Ishikawa (cell line): ENCODE measurements around the gene ZRANB3.

ENCODE experiments used
- CEBPB ChIP-seq: IDR thresholded peaks from 2 replicates; pipeline ENCODE4 v1.6.1; 2012
- CREB1 ChIP-seq: IDR thresholded peaks from 2 replicates; pipeline ENCODE4 v1.6.1; 2012; ENCODE audit warnings: low read depth
- EGR1 ChIP-seq: IDR thresholded peaks from 2 replicates; pipeline ENCODE4 v1.6.1; 2012
- EP300 ChIP-seq: IDR thresholded peaks from 2 replicates; pipeline ENCODE4 v1.6.1; 2012; ENCODE audit warnings: borderline replicate concordance
- FOXM1 ChIP-seq: IDR thresholded peaks from 2 replicates; pipeline ENCODE4 v1.6.1; 2012; ENCODE audit warnings: low read depth, borderline replicate concordance
- NFIC ChIP-seq: IDR thresholded peaks from 2 replicates; pipeline ENCODE4 v1.6.1; 2012
- RAD21 ChIP-seq: IDR thresholded peaks from 2 replicates; pipeline ENCODE4 v1.6.1; 2012; ENCODE audit warnings: low read depth
- TAF1 ChIP-seq: IDR thresholded peaks from 2 replicates; pipeline ENCODE4 v1.6.1; 2012; ENCODE audit warnings: low read depth, mild to moderate bottlenecking
- TCF12 ChIP-seq: IDR thresholded peaks from 2 replicates; pipeline ENCODE4 v1.6.1; 2012; ENCODE audit warnings: low read depth
- TEAD4 ChIP-seq: IDR thresholded peaks from 2 replicates; pipeline ENCODE4 v1.6.1; 2012
- YY1 ChIP-seq: IDR thresholded peaks from 2 replicates; pipeline ENCODE4 v1.6.1; 2012; ENCODE audit warnings: low read depth
- ZBTB7A ChIP-seq: IDR thresholded peaks from 2 replicates; pipeline ENCODE4 v1.6.1; 2012; ENCODE audit warnings: low read depth
- TF ChIP-seq, protein P1 (sequence below): IDR thresholded peaks from 2 replicates; pipeline ENCODE4 v1.6.1; 2012
- TF ChIP-seq, protein P2 (sequence below): IDR thresholded peaks from 2 replicates; pipeline ENCODE4 v1.6.1; 2012
- TF ChIP-seq, protein P3 (sequence below): IDR thresholded peaks from 2 replicates; pipeline ENCODE4 v1.6.1; 2012; ENCODE audit warnings: low read depth, mild to moderate bottlenecking

ZRANB3 gene

DNA sequence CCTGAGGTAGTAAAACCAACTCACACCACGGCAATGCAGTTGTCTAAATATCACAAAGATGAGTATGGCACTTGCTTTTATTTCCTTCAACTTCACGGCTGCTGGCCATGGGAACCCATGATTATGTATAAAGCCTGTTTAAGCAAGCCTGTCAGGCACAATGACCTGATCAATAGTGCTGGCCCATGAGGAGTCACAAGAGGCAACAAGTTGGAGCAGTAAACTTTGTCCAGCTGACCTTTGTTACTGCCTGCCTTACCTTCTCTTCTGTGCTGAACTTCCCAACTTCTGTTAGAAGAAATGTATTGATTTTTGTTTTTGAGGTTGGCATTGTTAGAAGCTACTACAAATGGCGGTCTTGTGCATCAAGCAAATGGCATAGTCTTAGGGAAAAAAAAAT, 327.1 kb downstream of the ZRANB3 start:
- TF ChIP-seq CEBPB (no peak), FOXM1 (no peak), EP300 (no peak)
- TF ChIP-seq, protein P1, sequence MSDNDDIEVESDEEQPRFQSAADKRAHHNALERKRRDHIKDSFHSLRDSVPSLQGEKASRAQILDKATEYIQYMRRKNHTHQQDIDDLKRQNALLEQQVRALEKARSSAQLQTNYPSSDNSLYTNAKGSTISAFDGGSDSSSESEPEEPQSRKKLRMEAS = no peak
- TF ChIP-seq, protein P2, sequence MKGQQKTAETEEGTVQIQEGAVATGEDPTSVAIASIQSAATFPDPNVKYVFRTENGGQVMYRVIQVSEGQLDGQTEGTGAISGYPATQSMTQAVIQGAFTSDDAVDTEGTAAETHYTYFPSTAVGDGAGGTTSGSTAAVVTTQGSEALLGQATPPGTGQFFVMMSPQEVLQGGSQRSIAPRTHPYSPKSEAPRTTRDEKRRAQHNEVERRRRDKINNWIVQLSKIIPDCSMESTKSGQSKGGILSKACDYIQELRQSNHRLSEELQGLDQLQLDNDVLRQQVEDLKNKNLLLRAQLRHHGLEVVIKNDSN = no peak
- TF ChIP-seq, protein P3, sequence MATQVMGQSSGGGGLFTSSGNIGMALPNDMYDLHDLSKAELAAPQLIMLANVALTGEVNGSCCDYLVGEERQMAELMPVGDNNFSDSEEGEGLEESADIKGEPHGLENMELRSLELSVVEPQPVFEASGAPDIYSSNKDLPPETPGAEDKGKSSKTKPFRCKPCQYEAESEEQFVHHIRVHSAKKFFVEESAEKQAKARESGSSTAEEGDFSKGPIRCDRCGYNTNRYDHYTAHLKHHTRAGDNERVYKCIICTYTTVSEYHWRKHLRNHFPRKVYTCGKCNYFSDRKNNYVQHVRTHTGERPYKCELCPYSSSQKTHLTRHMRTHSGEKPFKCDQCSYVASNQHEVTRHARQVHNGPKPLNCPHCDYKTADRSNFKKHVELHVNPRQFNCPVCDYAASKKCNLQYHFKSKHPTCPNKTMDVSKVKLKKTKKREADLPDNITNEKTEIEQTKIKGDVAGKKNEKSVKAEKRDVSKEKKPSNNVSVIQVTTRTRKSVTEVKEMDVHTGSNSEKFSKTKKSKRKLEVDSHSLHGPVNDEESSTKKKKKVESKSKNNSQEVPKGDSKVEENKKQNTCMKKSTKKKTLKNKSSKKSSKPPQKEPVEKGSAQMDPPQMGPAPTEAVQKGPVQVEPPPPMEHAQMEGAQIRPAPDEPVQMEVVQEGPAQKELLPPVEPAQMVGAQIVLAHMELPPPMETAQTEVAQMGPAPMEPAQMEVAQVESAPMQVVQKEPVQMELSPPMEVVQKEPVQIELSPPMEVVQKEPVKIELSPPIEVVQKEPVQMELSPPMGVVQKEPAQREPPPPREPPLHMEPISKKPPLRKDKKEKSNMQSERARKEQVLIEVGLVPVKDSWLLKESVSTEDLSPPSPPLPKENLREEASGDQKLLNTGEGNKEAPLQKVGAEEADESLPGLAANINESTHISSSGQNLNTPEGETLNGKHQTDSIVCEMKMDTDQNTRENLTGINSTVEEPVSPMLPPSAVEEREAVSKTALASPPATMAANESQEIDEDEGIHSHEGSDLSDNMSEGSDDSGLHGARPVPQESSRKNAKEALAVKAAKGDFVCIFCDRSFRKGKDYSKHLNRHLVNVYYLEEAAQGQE = no peak

DNA sequence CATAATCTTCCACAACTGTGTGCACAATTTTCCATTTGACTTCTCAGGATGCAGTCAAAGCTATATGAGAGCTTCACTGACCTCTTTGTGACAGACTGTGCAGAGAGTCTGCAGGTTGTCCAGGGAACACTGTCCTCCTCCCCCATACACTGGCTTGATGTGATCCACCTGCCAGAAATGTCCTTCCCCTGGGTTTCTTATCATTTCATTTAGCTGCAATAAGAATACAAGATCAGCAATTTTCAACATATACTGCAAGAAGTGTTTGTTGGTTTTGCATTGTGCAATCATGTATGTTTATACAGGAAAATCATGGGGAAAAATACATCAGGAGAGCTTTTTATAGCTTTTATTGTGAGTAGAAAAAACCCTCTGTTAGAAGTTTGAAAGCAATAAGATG, 328.3 kb downstream of the ZRANB3 start:
- TF ChIP-seq NFIC (no peak), FOXM1 (no peak), RAD21 (no peak)

DNA sequence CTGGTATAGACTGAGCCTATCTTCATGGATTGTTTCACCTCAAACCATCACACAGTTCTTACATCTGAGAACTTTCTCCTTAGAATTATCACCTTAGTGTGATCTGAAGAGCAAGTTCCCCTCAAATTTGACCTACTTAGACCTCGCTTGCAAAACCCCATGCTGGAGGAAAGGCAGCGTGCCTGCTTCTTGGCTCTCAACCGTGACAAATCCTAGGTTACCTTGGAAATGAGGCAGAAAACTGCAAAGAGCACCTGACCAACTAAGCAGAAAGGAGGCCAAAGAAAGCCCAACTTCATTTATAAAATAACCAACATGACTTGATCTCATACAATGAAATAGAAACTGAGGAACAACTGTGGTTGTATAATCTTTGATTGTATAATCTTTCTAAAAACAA, 332.5 kb downstream of the ZRANB3 start:
- no peak for TF ChIP-seq CEBPB
- TF ChIP-seq YY1 = no peak
- no peak for TF ChIP-seq FOXM1
- TF ChIP-seq RAD21 = no peak
- no peak for TF ChIP-seq ZBTB7A
- TF ChIP-seq, protein P1 = no peak
- TF ChIP-seq NFIC = no peak
- TF ChIP-seq EP300 = no peak
- no peak for TF ChIP-seq TAF1
- TF ChIP-seq EGR1 = no peak
- TF ChIP-seq, protein P3 = no peak

DNA sequence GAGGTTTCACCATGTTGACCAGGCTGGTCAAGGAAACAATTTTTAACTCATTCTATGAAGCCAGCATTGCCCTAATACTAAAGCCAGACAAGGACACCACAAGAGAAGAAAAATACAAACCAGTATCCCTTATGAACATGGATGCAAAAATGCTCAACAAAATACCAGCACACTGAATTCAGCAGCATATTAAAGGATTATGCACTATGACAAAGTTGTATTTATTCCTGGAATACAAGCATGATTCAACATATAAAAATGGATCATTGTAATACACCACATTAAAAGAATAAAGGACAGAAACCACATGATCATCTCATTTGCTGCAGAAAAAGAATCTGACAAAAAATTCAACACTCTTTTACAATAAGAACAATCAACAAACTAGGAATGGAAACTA, 340.2 kb downstream of the ZRANB3 start:
- TF ChIP-seq YY1 (no peak), CEBPB (no peak), EP300 (no peak), RAD21 (no peak), EGR1 (no peak), TCF12 (no peak), TAF1 (no peak), FOXM1 (no peak), TEAD4 (no peak), NFIC (no peak), ZBTB7A (no peak)
- TF ChIP-seq, protein P3 = no peak

DNA sequence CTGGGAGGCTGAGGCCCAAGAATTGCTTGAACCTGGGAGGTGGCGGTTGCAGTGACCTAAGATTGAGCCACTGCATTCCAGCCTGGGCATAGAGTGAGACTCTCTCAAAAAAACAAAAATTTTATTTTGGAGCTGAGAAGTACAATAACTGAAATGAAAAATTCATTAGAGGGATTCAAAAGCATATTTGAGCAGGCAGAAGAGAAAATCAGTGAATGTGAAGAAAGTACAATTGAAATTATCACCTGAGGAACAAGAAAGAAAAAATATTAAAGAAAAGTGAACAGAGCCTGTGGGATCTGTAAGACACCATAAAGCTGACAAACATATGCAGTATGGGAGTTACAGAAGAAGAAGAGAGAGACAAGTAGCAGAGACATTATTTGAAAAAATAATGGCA, 341.9 kb downstream of the ZRANB3 start:
- TF ChIP-seq ZBTB7A = no peak
- no peak for TF ChIP-seq RAD21
- no peak for TF ChIP-seq NFIC
- TF ChIP-seq, protein P1 = no peak
- no peak for TF ChIP-seq CREB1
- no peak for TF ChIP-seq TEAD4
- TF ChIP-seq, protein P3 = no peak
- no peak for TF ChIP-seq EGR1
- TF ChIP-seq YY1 = no peak
- no peak for TF ChIP-seq TCF12
- TF ChIP-seq EP300 = no peak
- no peak for TF ChIP-seq FOXM1
- TF ChIP-seq, protein P2 = no peak
- no peak for TF ChIP-seq CEBPB
- no peak for TF ChIP-seq TAF1
